ENCODE results near the gene STIMATE. TPM values are rescaled to one million over a fixed set of nuclear protein-coding genes. Genes with fewer than 3 reads are reported as not detected.

Gene STIMATE
- polyA plus RNA-seq, 1 experiment = 10.0 TPM

DNA sequence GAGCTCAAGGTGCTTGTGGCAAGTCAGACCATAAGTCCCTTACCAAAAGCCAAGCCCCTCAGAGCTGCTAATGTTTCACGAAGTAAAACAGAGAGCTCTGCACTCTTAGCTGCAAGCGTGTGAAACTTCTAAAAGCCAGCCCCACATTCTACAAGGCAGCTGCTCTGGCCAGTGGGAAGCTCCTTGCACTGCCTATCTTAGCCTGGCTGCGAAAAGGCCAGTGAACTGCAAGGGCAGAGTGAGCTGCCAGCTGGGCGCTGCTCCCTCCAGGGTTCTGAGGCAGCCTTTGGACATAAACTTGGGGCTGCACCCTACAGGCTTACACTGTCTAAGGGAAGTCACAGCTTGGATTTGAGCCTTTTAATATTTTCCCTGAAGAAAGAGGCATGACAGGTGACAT, 60.4 kb downstream of the STIMATE start:
- POLR2A ChIA-PET = no interaction called here
- TF ChIP-seq, protein P1, sequence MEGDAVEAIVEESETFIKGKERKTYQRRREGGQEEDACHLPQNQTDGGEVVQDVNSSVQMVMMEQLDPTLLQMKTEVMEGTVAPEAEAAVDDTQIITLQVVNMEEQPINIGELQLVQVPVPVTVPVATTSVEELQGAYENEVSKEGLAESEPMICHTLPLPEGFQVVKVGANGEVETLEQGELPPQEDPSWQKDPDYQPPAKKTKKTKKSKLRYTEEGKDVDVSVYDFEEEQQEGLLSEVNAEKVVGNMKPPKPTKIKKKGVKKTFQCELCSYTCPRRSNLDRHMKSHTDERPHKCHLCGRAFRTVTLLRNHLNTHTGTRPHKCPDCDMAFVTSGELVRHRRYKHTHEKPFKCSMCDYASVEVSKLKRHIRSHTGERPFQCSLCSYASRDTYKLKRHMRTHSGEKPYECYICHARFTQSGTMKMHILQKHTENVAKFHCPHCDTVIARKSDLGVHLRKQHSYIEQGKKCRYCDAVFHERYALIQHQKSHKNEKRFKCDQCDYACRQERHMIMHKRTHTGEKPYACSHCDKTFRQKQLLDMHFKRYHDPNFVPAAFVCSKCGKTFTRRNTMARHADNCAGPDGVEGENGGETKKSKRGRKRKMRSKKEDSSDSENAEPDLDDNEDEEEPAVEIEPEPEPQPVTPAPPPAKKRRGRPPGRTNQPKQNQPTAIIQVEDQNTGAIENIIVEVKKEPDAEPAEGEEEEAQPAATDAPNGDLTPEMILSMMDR (IDR thresholded peaks at IDR 0.05; ENCODE audit: low read depth, low read length) = no peak
- DNase-seq (ENCODE audit: low read depth, low spot score) = no peak
- Histone ChIP-seq H3K27ac (ENCODE audit: low read depth, low read length) (no peak overlapping the region), H3K4me3 (ENCODE audit: low read depth, low read length) (no peak overlapping the region), H3K27me3 (ENCODE audit: control insufficient read depth, insufficient read depth, low read length) (no peaks in the 10 kb centered on the region), H3K9me3 (ENCODE audit: control insufficient read depth, insufficient read depth, low read length) (no peaks in the 10 kb centered on the region)
- CTCF ChIA-PET = no interaction called here

GRCh38 chr3:52836471-52836845, 60.9 kb downstream of the STIMATE start:
- Histone ChIP-seq H3K27ac (ENCODE audit: low read depth, low read length) (no peak overlapping the region), H3K27me3 (ENCODE audit: control insufficient read depth, insufficient read depth, low read length) (no peaks in the 10 kb centered on the region), H3K4me3 (ENCODE audit: low read depth, low read length) (no peak overlapping the region), H3K9me3 (ENCODE audit: control insufficient read depth, insufficient read depth, low read length) (no peaks in the 10 kb centered on the region)
- CTCF ChIA-PET = interaction anchor here (1.5 kb wide), 1 partner anchor 15 kb away, joined by 3 read pairs; no protein-coding TSS in a partner anchor
- TF ChIP-seq, protein P1 (IDR thresholded peaks at IDR 0.05; ENCODE audit: low read depth, low read length) = no peak
- no peak for DNase-seq (ENCODE audit: low read depth, low spot score)
- POLR2A ChIA-PET = no interaction called here

DNA sequence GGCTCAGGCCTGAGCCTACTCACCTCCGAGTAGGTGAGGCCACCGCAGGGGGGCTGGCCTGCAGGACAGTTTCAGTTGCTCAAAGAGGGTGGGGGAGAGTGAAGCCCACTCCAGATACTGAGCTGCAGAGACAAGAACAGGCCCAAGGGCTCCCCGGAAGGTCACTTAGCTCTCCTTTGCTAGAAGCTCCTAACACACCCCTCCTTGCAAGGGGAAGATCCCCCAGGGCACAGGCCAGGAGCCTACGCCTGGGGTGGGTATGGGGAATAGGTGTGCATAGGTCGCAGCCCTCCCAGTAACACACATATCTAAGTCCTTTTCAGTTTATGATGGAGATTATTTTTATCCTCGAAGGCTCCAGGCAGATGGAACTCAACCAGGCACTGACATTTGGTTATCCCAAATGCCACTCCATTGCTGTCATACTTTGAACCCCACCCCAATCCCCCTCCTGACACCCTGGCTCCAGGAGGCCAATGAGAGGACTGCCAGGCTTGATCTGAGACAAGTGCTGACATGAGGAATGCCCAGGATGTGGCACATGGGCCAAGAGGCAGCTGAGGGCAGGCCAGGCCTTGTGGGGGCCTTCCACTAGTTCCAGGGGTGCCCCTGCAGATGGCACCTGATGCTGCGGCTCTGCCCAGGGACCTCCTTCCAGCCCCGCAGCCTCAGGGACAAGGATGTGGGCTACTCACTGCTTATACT, 61.4 kb downstream of the STIMATE start:
- H3K4me3 ChIP-seq (ENCODE audit: low read depth, low read length) = no peak overlapping the region
- ChIA-PET CTCF (interaction anchor here (1.1 to 2.0 kb wide), 3 partner anchors 14 to 99 kb away, joined by 3 to 4 read pairs (median 4); no protein-coding TSS in a partner anchor), POLR2A (no interaction called here)
- H3K9me3 ChIP-seq (ENCODE audit: control insufficient read depth, insufficient read depth, low read length) = no peaks in the 10 kb centered on the region
- no peak overlapping the region for H3K27ac ChIP-seq (ENCODE audit: low read depth, low read length)
- TF ChIP-seq, protein P1 (IDR thresholded peaks at IDR 0.05; ENCODE audit: low read depth, low read length) = no peak
- no peak for DNase-seq (ENCODE audit: low read depth, low spot score)
- no peaks in the 10 kb centered on the region for H3K27me3 ChIP-seq (ENCODE audit: control insufficient read depth, insufficient read depth, low read length)

GRCh38 chr3:52834871-52835501, 62.4 kb downstream of the STIMATE start, which contains the start of gene MUSTN1:
Gene MUSTN1 (minus strand): TSS chr3:52835019. CDS start chr3:52834948, 71 bp downstream.
- peak within 1 kb of the TSS; percentile 31 for H3K27ac ChIP-seq (ENCODE audit: low read depth, low read length)
- ChIA-PET CTCF (interaction anchor here (1.1 to 2.0 kb wide), 3 partner anchors 14 to 100 kb away, joined by 3 to 4 read pairs (median 4); no protein-coding TSS in a partner anchor), POLR2A (interaction anchor here (0.8 kb wide), 1 partner anchor 8 kb away, joined by 4 read pairs; no protein-coding TSS in a partner anchor)

More at GRCh38 chr3:52834871-52835501, 62.4 kb downstream of the STIMATE start, which contains the start of gene MUSTN1:
- no peak for DNase-seq (ENCODE audit: low read depth, low spot score)
- Histone ChIP-seq H3K27me3 (ENCODE audit: control insufficient read depth, insufficient read depth, low read length) (no peaks in the 10 kb centered on the region), H3K9me3 (ENCODE audit: control insufficient read depth, insufficient read depth, low read length) (no peaks in the 10 kb centered on the region), H3K4me3 (ENCODE audit: low read depth, low read length) (no peak within 1 kb of the TSS)
- TF ChIP-seq, protein P1 (IDR thresholded peaks at IDR 0.05; ENCODE audit: low read depth, low read length) = no peak
